K562 (cell line): ENCODE measurements around the gene SHANK1.

ENCODE experiments used
- CBFA2T2 ChIP-seq: fragments of 450-650 bp; conservative IDR thresholded peaks from 2 replicates; pipeline ENCODE4 v1.6.1; 2017; ENCODE audit warnings: mild to moderate bottlenecking
- CBFB ChIP-seq: sonication (generic); formaldehyde crosslinking; IDR thresholded peaks from 2 replicates; pipeline ENCODE4 v1.4.0; 2020; ENCODE audit warnings: mild to moderate bottlenecking, missing genetic modification reagents
- CTCF ChIP-seq, 3 experiments: IDR thresholded peaks in 2 of 3; conservative IDR thresholded peaks in 1 of 3; 2 replicates each; pipeline ENCODE4 v1.5.1; 2011 to 2012; ENCODE audit warnings: low read length in 3 of 3, mild to moderate bottlenecking in 3 of 3, control low read depth in 2 of 3, improper control_type of control experiment in 1 of 3, inconsistent platforms in 1 of 3, low read depth in 1 of 3, mixed read lengths in 1 of 3, moderate library complexity in 1 of 3; ENCODE audit not compliant: insufficient read depth in 2 of 3
- FOXJ3 ChIP-seq: sonication (generic); formaldehyde crosslinking; IDR thresholded peaks from 2 replicates; pipeline ENCODE4 v1.4.0; 2020; ENCODE audit warnings: mild to moderate bottlenecking, missing genetic modification reagents
- POLR2A ChIP-seq: fragments of 450-650 bp; conservative IDR thresholded peaks from 2 replicates; pipeline ENCODE4 v1.6.1; 2016
- SMAD2 ChIP-seq: fragments of 150-350 bp; IDR thresholded peaks from 2 replicates; pipeline ENCODE4 v1.6.1; 2014; ENCODE audit warnings: low read depth, mild to moderate bottlenecking, low read length
- SOX6 ChIP-seq: fragments of 450-650 bp; IDR thresholded peaks from 2 replicates; pipeline ENCODE4 v1.6.1; 2014; ENCODE audit warnings: mild to moderate bottlenecking
- ZNF23 ChIP-seq: fragments of 250-450 bp; sonication (Bioruptor Pico); IDR thresholded peaks from 2 replicates; pipeline ENCODE4 v1.4.0; 2020; ENCODE audit warnings: mild to moderate bottlenecking
- TF ChIP-seq, protein P1 (sequence below), 2 experiments: fragments of 250-450 bp in 1 of 2; fragments of 450-650 bp in 1 of 2; sonication (Bioruptor Pico) in 1 of 2; IDR thresholded peaks; 2 replicates each; pipeline versions ENCODE4 v1.6.1 to v1.8.0; 2016 to 2021; ENCODE audit warnings: mild to moderate bottlenecking in 2 of 2, moderate library complexity in 2 of 2, missing compliant biosample characterization in 1 of 2, missing genetic modification characterization in 1 of 2

- no peak for TF ChIP-seq CTCF (IDR thresholded peaks at IDR 0.05 in 2 of 3, conservative IDR thresholded peaks at IDR 0.05 in 1 of 3; ENCODE audit: insufficient read depth in 2 of 3, low read depth in 1 of 3, low read length in 3 of 3)
- TF ChIP-seq SOX6: no peak
- TF ChIP-seq CBFB (CRISPR knock-in tag): no peak
- no peak for TF ChIP-seq ZNF23
- no peak for TF ChIP-seq POLR2A
- no peak for TF ChIP-seq FOXJ3 (CRISPR knock-in tag)
- TF ChIP-seq, protein P1, sequence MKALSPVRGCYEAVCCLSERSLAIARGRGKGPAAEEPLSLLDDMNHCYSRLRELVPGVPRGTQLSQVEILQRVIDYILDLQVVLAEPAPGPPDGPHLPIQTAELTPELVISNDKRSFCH (CRISPR knock-in tag; IDR thresholded peaks at IDR 0.05): no peak
- TF ChIP-seq, protein P1 (tag; IDR thresholded peaks at IDR 0.05): no peak
- no peak for TF ChIP-seq CBFA2T2
- no peak for TF ChIP-seq SMAD2
Measured at GRCh38 chr19:50768277-50768676, 48.7 kb upstream of the SHANK1 start.
